GM12878 (cell line): ENCODE results near the gene CEP63. TPM values are rescaled to one million over a fixed set of nuclear protein-coding genes. Genes with fewer than 3 reads are reported as not detected.

ENCODE experiments used
- ATAC-seq: fragments of 200-7000 bp; cut with Tn5 transposase; 3 replicates; pipeline ENCODE4 v1.9.1; 2020; ENCODE audit warnings: mild to moderate bottlenecking, moderate library complexity
- BruUV-seq: library from RNA; stranded (reverse); fragments of 400-500 nt; replicated peaks from 2 replicates; lab custom pipeline; 2021; lab: Mats Ljungman, UMichigan
- CTCF ChIA-PET: fragments of 300-600 bp; sonication (Branson Sonifier 250); formaldehyde crosslinking; extraction: SDS; loops from one replicate; lab custom pipeline; 2021; ENCODE audit warnings: inconsistent platforms; lab: Yijun Ruan, JAX
- POLR2A ChIA-PET: fragments of 350-600 bp; formaldehyde crosslinking; extraction: SDS; loops from one replicate; lab custom pipeline; 2021; ENCODE audit warnings: inconsistent platforms; lab: Charles Lee
- RAD21 ChIA-PET: fragments of 300-600 bp; sonication (Branson Sonifier 250); formaldehyde crosslinking; loops from one replicate; lab custom pipeline; 2023; ENCODE audit warnings: antibody characterized with exemption; ENCODE audit not compliant: unreplicated experiment; lab: Charles Lee
- SMC1A ChIA-PET: fragments of 300-600 bp; sonication (Branson Sonifier 250); formaldehyde crosslinking; loops from one replicate; lab custom pipeline; 2023; ENCODE audit not compliant: unreplicated experiment, uncharacterized antibody; lab: Charles Lee
- DNase-seq: peaks from one replicate; pipeline ENCODE4 v3.0.0-alpha.2; 2011; ENCODE audit warnings: low read depth, low spot score
- FAIRE-seq: peaks from 3 replicates; lab custom pipeline; 2011; peaks lifted over from hg19 to GRCh38; lab: Jason Lieb, UNC
- H2AFZ ChIP-seq: 2 replicates; pipeline ENCODE4 v1.6.0; 2011; ENCODE audit warnings: low read depth, low read length, control low read depth; ENCODE audit not compliant: control insufficient read depth
- H3K27ac ChIP-seq: 2 replicates; pipeline ENCODE4 v1.5.1; 2011; ENCODE audit warnings: control low read depth; ENCODE audit not compliant: control insufficient read depth, insufficient read depth
- H3K27me3 ChIP-seq, 2 experiments: replicated peaks in 1 of 2; 2 replicates each; pipeline versions ENCODE4 v1.6.0 to v1.6.1; 2011; ENCODE audit warnings: low read length in 1 of 2; ENCODE audit not compliant: control insufficient read depth in 2 of 2, insufficient read depth in 2 of 2
- H3K36me3 ChIP-seq, 2 experiments: 2 replicates each; pipeline ENCODE4 v1.5.1; 2011; ENCODE audit warnings: low read length in 1 of 2; ENCODE audit not compliant: control insufficient read depth in 2 of 2, insufficient read depth in 2 of 2
- H3K4me1 ChIP-seq: 2 replicates; pipeline ENCODE4 v1.6.1; 2011; ENCODE audit warnings: mild to moderate bottlenecking, low read length, moderate library complexity, mixed read lengths; ENCODE audit not compliant: control insufficient read depth, insufficient read depth
- H3K4me2 ChIP-seq: 2 replicates; pipeline ENCODE4 v1.6.0; 2011; ENCODE audit warnings: control low read depth; ENCODE audit not compliant: control insufficient read depth, insufficient read depth
- H3K4me3 ChIP-seq: fragments of 200-600 bp; sonication (generic); 2 replicates; pipeline ENCODE4 v1.5.1; 2016
- H3K79me2 ChIP-seq: 2 replicates; pipeline ENCODE4 v1.6.0; 2011; ENCODE audit warnings: low read length; ENCODE audit not compliant: control insufficient read depth, insufficient read depth
- H3K9ac ChIP-seq: 2 replicates; pipeline ENCODE4 v1.8.0; 2011; ENCODE audit warnings: low read length, control low read depth, mixed read lengths; ENCODE audit not compliant: control insufficient read depth, insufficient read depth
- H3K9me3 ChIP-seq: replicated peaks from 3 replicates; pipeline ENCODE4 v1.5.1; 2011; ENCODE audit warnings: mild to moderate bottlenecking, low read length; ENCODE audit not compliant: control insufficient read depth, insufficient read depth
- H4K20me1 ChIP-seq: 2 replicates; pipeline ENCODE4 v1.6.0; 2011; ENCODE audit not compliant: control insufficient read depth, insufficient read depth
- E2F4 ChIP-seq: IDR thresholded peaks from 2 replicates; pipeline ENCODE4 v1.6.1; 2012; ENCODE audit warnings: low read depth, low read length, improper control_type of control experiment
- HDAC2 ChIP-seq: fragments of 200-600 bp; sonication (generic); IDR thresholded peaks from 2 replicates; pipeline ENCODE4 v1.6.1; 2017
- MAX ChIP-seq: IDR thresholded peaks from 2 replicates; pipeline ENCODE4 v1.6.1; 2012; ENCODE audit warnings: low read depth, low read length, improper control_type of control experiment
- MYB ChIP-seq: fragments of 150-350 bp; IDR thresholded peaks from 2 replicates; pipeline ENCODE4 v1.6.1; 2014; ENCODE audit warnings: mild to moderate bottlenecking, low read depth, low read length, borderline replicate concordance
- SKIL ChIP-seq: fragments of 450-650 bp; IDR thresholded peaks from 2 replicates; pipeline ENCODE4 v1.6.1; 2017; ENCODE audit warnings: mild to moderate bottlenecking, low read depth, inconsistent platforms; ENCODE audit not compliant: poor library complexity, severe bottlenecking
- SREBF2 ChIP-seq: IDR thresholded peaks from 2 replicates; pipeline ENCODE4 v1.6.1; 2012; ENCODE audit warnings: mild to moderate bottlenecking, low read length
- STAT3 ChIP-seq: IDR thresholded peaks from 2 replicates; pipeline ENCODE4 v1.6.1; 2011; ENCODE audit warnings: low read depth, low read length, improper control_type of control experiment
- WRNIP1 ChIP-seq: IDR thresholded peaks from 2 replicates; pipeline ENCODE4 v1.6.1; 2011; ENCODE audit warnings: low read depth, low read length, improper control_type of control experiment, borderline replicate concordance
- YY1 ChIP-seq: IDR thresholded peaks from 2 replicates; pipeline ENCODE4 v1.6.1; 2011; ENCODE audit warnings: low read depth, mild to moderate bottlenecking, low read length
- WGBS: methylation state at CpG from one replicate; pipeline ENCODE4 v1.1.6; 2016; ENCODE audit warnings: low lambda C conversion rate; ENCODE audit not compliant: insufficient replicate concordance, insufficient coverage; ENCODE audit errors: missing lambda C conversion rate; 5-methylcytosine and 5-hydroxymethylcytosine counted together
- in situ Hi-C: fragments of 300-500 bp; cut with MboI; formaldehyde crosslinking; loops from 9 replicates; pipeline ENCODE4 v1.14.3; 2018; ENCODE audit warnings: mixed read lengths
- intact Hi-C: fragments of 100-400 bp; cut with micrococcal nuclease; formaldehyde crosslinking; loops from one replicate; pipeline ENCODE4 v1.14.2; 2022; ENCODE audit not compliant: unreplicated experiment
- polyA plus RNA-seq, 11 experiments: library from polyadenylated mRNA; depleted of rRNA in 4 of 11; unstranded in 6 of 11; stranded (reverse) in 5 of 11; fragments of >200 nt; fragmentation: Nextera tagmentation in 4 of 11; fragmentation: Illumina TruSeq in 1 of 11; extraction: Ambion mirVana in 4 of 11; extraction: Trizol in 1 of 11; gene quantifications; 1 replicate in 1 of 11; 2 replicates in 10 of 11; pipeline versions ENCODE4 v1.2.1 to v1.2.3, GENCODE V29; 2011 to 2016; ENCODE audit warnings: inconsistent platforms in 2 of 11, missing spikeins in 2 of 11, low read depth in 1 of 11
- total RNA-seq, 4 experiments: library from RNA; depleted of rRNA in 3 of 4; stranded (reverse); fragments of >200 nt in 3 of 4; fragmentation: Illumina TruSeq in 1 of 4; extraction: Trizol in 1 of 4; gene quantifications; 2 replicates each; pipeline versions ENCODE4 v1.2.1 to v1.2.3, GENCODE V29; 2013 to 2021
- TF ChIP-seq, protein P1 (sequence below): fragments of 450-650 bp; formaldehyde crosslinking; IDR thresholded peaks from 2 replicates; pipeline ENCODE4 v1.4.0; 2022; ENCODE audit warnings: mild to moderate bottlenecking, moderate library complexity
- TF ChIP-seq, protein P2 (sequence below): fragments of 450-650 bp; IDR thresholded peaks from 2 replicates; pipeline ENCODE4 v1.6.1; 2014; ENCODE audit warnings: mild to moderate bottlenecking

CEP63 gene
- total and polyA plus RNA-seq, 10 of the 15 experiments (the other 5 are each of a cell fraction or from before 2014, with no cell fraction given) = 14.0 to 36.9 (median 26.8) TPM

- intact Hi-C loops = no loop called here
- WGBS = 48% methylated on average over 10 of the region's 10 CpGs
- BruUV-seq = no TSS peak
- ChIA-PET RAD21 (no interaction called here), POLR2A (interaction anchor here (0.8 kb wide), 1 partner anchor 1293 kb away, joined by 3 read pairs; no protein-coding TSS in a partner anchor), SMC1A (interaction anchor here (1.0 to 4.0 kb wide), 3 partner anchors 156 to 1295 kb away, joined by 3 to 17 read pairs (median 4); no protein-coding TSS in a partner anchor), CTCF (interaction anchor here (0.6 to 3.0 kb wide), 7 partner anchors 16 to 1444 kb away, joined by 3 to 25 read pairs (median 5); no protein-coding TSS in a partner anchor)
- Histone ChIP-seq H3K9ac (no peak overlapping the region), H3K27me3 (no peaks in the 10 kb centered on the region), H3K36me3 (no peaks in the 10 kb centered on the region), H3K4me1 (no peaks in the 10 kb centered on the region), H3K27ac (no peak overlapping the region), H2AFZ (no peak overlapping the region), H3K4me3 (no peak overlapping the region), H3K9me3 (no peaks in the 10 kb centered on the region), H3K4me2 (no peak overlapping the region), H4K20me1 (no peaks in the 10 kb centered on the region), H3K79me2 (no peaks in the 10 kb centered on the region)
- ATAC-seq (no peak), FAIRE-seq (no peak), DNase-seq (no peak)
- in situ Hi-C loops = no loop called here
- TF ChIP-seq YY1 (no peak), E2F4 (no peak), STAT3 (no peak), HDAC2 (no peak), SREBF2 (no peak), SKIL (no peak), WRNIP1 (no peak), MAX (no peak), MYB (no peak)
- TF ChIP-seq, protein P1, sequence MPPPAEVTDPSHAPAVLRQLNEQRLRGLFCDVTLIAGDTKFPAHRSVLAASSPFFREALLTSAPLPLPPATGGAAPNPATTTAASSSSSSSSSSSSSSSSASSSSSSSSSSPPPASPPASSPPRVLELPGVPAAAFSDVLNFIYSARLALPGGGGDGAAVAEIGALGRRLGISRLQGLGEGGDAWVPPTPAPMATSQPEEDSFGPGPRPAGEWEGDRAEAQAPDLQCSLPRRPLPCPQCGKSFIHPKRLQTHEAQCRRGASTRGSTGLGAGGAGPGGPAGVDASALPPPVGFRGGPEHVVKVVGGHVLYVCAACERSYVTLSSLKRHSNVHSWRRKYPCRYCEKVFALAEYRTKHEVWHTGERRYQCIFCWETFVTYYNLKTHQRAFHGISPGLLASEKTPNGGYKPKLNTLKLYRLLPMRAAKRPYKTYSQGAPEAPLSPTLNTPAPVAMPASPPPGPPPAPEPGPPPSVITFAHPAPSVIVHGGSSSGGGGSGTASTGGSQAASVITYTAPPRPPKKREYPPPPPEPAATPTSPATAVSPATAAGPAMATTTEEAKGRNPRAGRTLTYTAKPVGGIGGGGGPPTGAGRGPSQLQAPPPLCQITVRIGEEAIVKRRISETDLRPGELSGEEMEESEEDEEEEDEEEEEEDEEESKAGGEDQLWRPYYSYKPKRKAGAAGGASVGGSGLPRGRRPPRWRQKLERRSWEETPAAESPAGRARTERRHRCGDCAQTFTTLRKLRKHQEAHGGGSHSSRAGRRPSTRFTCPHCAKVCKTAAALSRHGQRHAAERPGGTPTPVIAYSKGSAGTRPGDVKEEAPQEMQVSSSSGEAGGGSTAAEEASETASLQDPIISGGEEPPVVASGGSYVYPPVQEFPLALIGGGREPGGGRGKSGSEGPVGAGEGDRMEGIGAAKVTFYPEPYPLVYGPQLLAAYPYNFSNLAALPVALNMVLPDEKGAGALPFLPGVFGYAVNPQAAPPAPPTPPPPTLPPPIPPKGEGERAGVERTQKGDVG (CRISPR knock-in tag) = no peak
- TF ChIP-seq, protein P2, sequence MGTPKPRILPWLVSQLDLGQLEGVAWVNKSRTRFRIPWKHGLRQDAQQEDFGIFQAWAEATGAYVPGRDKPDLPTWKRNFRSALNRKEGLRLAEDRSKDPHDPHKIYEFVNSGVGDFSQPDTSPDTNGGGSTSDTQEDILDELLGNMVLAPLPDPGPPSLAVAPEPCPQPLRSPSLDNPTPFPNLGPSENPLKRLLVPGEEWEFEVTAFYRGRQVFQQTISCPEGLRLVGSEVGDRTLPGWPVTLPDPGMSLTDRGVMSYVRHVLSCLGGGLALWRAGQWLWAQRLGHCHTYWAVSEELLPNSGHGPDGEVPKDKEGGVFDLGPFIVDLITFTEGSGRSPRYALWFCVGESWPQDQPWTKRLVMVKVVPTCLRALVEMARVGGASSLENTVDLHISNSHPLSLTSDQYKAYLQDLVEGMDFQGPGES = no peak
Measured at GRCh38 chr3:134598763-134599545, 113.1 kb downstream of the CEP63 start.
